Measurements from ENCODE around the gene ATP13A2.
A peak's percentile ranks its signal among the peaks of the same experiment; 100 is the strongest.
"Not testable (repeated sequence)": the region's sequence is repeated elsewhere in the genome, so short reads cannot be mapped to it uniquely, and the experiment has no call there.

Gene ATP13A2

GRCh38 chr1:16978139-16978538, 33.6 kb downstream of the ATP13A2 start:
- DNase-seq, result no peak

GRCh38 chr1:16977377-16977776, 34.4 kb downstream of the ATP13A2 start:
- DNase-seq, result no peak

- DNase-seq, result no peak
Observed at GRCh38 chr1:16976966-16977365, 34.8 kb downstream of the ATP13A2 start.

GRCh38 chr1:16975838-16976237, 35.9 kb downstream of the ATP13A2 start:
- no peak for DNase-seq

GRCh38 chr1:16975211-16975610, 36.5 kb downstream of the ATP13A2 start:
- DNase-seq, result no peak

GRCh38 chr1:16973215-16973614, 38.5 kb downstream of the ATP13A2 start:
- DNase-seq, result no peak

GRCh38 chr1:16972189-16972895, 39.4 kb downstream of the ATP13A2 start:
- no peak for DNase-seq

- no peak for DNase-seq
Observed at GRCh38 chr1:16971341-16972188, 40.2 kb downstream of the ATP13A2 start.

GRCh38 chr1:16970132-16970910, 41.4 kb downstream of the ATP13A2 start:
- DNase-seq, result no peak

- no peak for DNase-seq
Observed at GRCh38 chr1:16969651-16970050, 42.1 kb downstream of the ATP13A2 start.

GRCh38 chr1:16969057-16969611, 42.6 kb downstream of the ATP13A2 start:
- DNase-seq, result no peak

GRCh38 chr1:16968372-16968771, 43.4 kb downstream of the ATP13A2 start:
- DNase-seq, result no peak

GRCh38 chr1:16967962-16968361, 43.8 kb downstream of the ATP13A2 start:
- no peak for DNase-seq

- no peak for DNase-seq
Observed at GRCh38 chr1:16967095-16967575, 44.6 kb downstream of the ATP13A2 start.

GRCh38 chr1:16966282-16966681, 45.4 kb downstream of the ATP13A2 start:
- no peak for DNase-seq

GRCh38 chr1:16965486-16966067, 46.2 kb downstream of the ATP13A2 start:
- no peak for DNase-seq

- not testable (repeated sequence) for DNase-seq
Observed at GRCh38 chr1:16964169-16964568, 47.6 kb downstream of the ATP13A2 start.

GRCh38 chr1:16961297-16962133, 50.2 kb downstream of the ATP13A2 start:
- no peak for DNase-seq

- peak; percentile 63 for DNase-seq
Observed at GRCh38 chr1:16960560-16961296, 51.0 kb downstream of the ATP13A2 start.

GRCh38 chr1:16958475-16958874, 53.3 kb downstream of the ATP13A2 start:
- DNase-seq, result no peak

GRCh38 chr1:16957731-16958130, 54.0 kb downstream of the ATP13A2 start:
- DNase-seq, result no peak
